ENCODE data around the gene TRIM33. TPM values are rescaled to one million over a fixed set of nuclear protein-coding genes. Genes with fewer than 3 reads are reported as not detected.

TRIM33 gene
- total RNA-seq, 1 experiment from 2014 or later, result 41.2 TPM

- H3K27ac ChIP-seq (ENCODE audit: low read depth, low read length), result no peak overlapping the region
- RAD21 ChIA-PET (ENCODE audit: low non-redundant PET in 1 of 2, low total read pairs in 2 of 2, uncharacterized antibody in 2 of 2, unreplicated experiment in 2 of 2), result no interaction called here
- DNase-seq (ENCODE audit: low read depth, low spot score) (no peak), ATAC-seq (no peak)
- H3K9me2 ChIP-seq (ENCODE audit: insufficient read depth), result no peaks in the 10 kb centered on the region
- intact Hi-C loops (cut with micrococcal nuclease), result no loop called here
- no peaks in the 10 kb centered on the region for H3K4me1 ChIP-seq (ENCODE audit: control insufficient read depth in 1 of 2, insufficient read depth in 2 of 2, low read length in 2 of 2)
- no peaks in the 10 kb centered on the region for H3K79me2 ChIP-seq (ENCODE audit: insufficient read depth, low read length)
- H2AFZ ChIP-seq (ENCODE audit: low read depth, low read length, poor library complexity, severe bottlenecking), result no peak overlapping the region
- H3K27me3 ChIP-seq (ENCODE audit: insufficient read depth, low read length), result no peaks in the 10 kb centered on the region
- TF ChIP-seq, protein P1, sequence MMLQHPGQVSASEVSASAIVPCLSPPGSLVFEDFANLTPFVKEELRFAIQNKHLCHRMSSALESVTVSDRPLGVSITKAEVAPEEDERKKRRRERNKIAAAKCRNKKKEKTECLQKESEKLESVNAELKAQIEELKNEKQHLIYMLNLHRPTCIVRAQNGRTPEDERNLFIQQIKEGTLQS (IDR thresholded peaks at IDR 0.05), result no peak
- POLR2A ChIA-PET, result no interaction called here
- CTCF ChIA-PET, result no interaction called here
- H3K9ac ChIP-seq (ENCODE audit: low read length), result no peak overlapping the region
- no TSS peak for BruUV-seq (replicated peaks)
- no peaks in the 10 kb centered on the region for H3K9me3 ChIP-seq (ENCODE audit: control insufficient read depth in 1 of 2, insufficient read depth in 1 of 2, low read depth in 1 of 2, low read length in 2 of 2)
- H4K20me1 ChIP-seq (ENCODE audit: insufficient read depth), result no peaks in the 10 kb centered on the region
- no peaks in the 10 kb centered on the region for H3K36me3 ChIP-seq (ENCODE audit: control insufficient read depth in 1 of 2, insufficient read depth in 2 of 2, low read length in 2 of 2)
- H3K4me2 ChIP-seq (ENCODE audit: low read length), result no peak overlapping the region
- H3K4me3 ChIP-seq (replicated peaks in 1 of 2; ENCODE audit: low read depth in 1 of 2, low read length in 2 of 2), result no peak overlapping the region
These were observed 24.4 kb upstream of the TRIM33 start for GRCh38 chr1:114535401-114535800.

DNA sequence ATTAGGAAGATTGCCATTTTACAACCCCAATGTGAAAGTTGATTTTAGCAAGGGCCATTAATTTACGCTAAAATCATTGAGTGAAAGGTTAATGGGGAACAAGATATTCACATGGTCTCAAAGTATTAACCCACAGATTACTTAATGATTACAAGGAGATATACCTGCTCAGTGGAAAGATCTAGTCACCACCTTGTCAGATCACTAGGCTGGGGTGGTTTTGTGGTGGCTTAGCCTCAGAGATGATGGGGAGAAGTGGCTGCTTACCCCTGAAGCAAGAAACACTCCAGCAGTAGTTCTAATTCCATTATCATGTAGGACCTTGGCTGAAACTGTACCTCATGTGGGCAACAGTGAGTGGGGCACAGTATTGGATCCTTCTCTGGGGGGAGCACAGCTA is 20.1 kb upstream of the TRIM33 start:
- no peak overlapping the region for H3K27ac ChIP-seq (ENCODE audit: low read depth, low read length)
- H3K27me3 ChIP-seq (ENCODE audit: insufficient read depth, low read length), result no peaks in the 10 kb centered on the region
- CTCF ChIA-PET, result no interaction called here
- H3K36me3 ChIP-seq (ENCODE audit: control insufficient read depth in 1 of 2, insufficient read depth in 2 of 2, low read length in 2 of 2), result no peaks in the 10 kb centered on the region
- H3K79me2 ChIP-seq (ENCODE audit: insufficient read depth, low read length), result no peaks in the 10 kb centered on the region
- ATAC-seq (no peak), DNase-seq (ENCODE audit: low read depth, low spot score) (no peak)
- RAD21 ChIA-PET (ENCODE audit: low non-redundant PET in 1 of 2, low total read pairs in 2 of 2, uncharacterized antibody in 2 of 2, unreplicated experiment in 2 of 2), result no interaction called here
- intact Hi-C loops (cut with micrococcal nuclease), result no loop called here
- no peak overlapping the region for H3K9ac ChIP-seq (ENCODE audit: low read length)
- H3K9me2 ChIP-seq (ENCODE audit: insufficient read depth), result no peaks in the 10 kb centered on the region
- no peak overlapping the region for H2AFZ ChIP-seq (ENCODE audit: low read depth, low read length, poor library complexity, severe bottlenecking)
- H3K4me2 ChIP-seq (ENCODE audit: low read length), result no peak overlapping the region
- no peaks in the 10 kb centered on the region for H3K9me3 ChIP-seq (ENCODE audit: control insufficient read depth in 1 of 2, insufficient read depth in 1 of 2, low read depth in 1 of 2, low read length in 2 of 2)
- POLR2A ChIA-PET, result no interaction called here
- H3K4me3 ChIP-seq (replicated peaks in 1 of 2; ENCODE audit: low read depth in 1 of 2, low read length in 2 of 2), result no peak overlapping the region
- no TSS peak for BruUV-seq (replicated peaks)
- TF ChIP-seq ZNF274 (IDR thresholded peaks at IDR 0.05; ENCODE audit: low read depth, low read length), result no peak
- no peak for TF ChIP-seq CTCF (IDR thresholded peaks at IDR 0.05 in 2 of 3, conservative IDR thresholded peaks at IDR 0.05 in 1 of 3; ENCODE audit: borderline replicate concordance in 1 of 3, insufficient read depth in 1 of 3, low read depth in 2 of 3, low read length in 2 of 3)
- TF ChIP-seq EZH2 (IDR thresholded peaks at IDR 0.05), result no peak
- TF ChIP-seq POLR2A (IDR thresholded peaks at IDR 0.05; ENCODE audit: borderline replicate concordance, extremely low read depth, insufficient read depth, insufficient read length), result no peak
- no peak for TF ChIP-seq SRF (IDR thresholded peaks at IDR 0.05; ENCODE audit: low read depth)
- no peak for TF ChIP-seq ZBTB33 (IDR thresholded peaks at IDR 0.05; ENCODE audit: extremely low read depth, insufficient replicate concordance, low read length)
- TF ChIP-seq TCF7L2 (IDR thresholded peaks at IDR 0.05; ENCODE audit: borderline replicate concordance, extremely low read depth, insufficient read depth, insufficient read length), result no peak
- TF ChIP-seq CEBPB (IDR thresholded peaks at IDR 0.05; ENCODE audit: low read depth), result no peak
- no peak for TF ChIP-seq SIN3A (IDR thresholded peaks at IDR 0.05; ENCODE audit: low read depth)
- TF ChIP-seq, protein P1 (IDR thresholded peaks at IDR 0.05), result no peak
- TF ChIP-seq POLR2AphosphoS5 (IDR thresholded peaks at IDR 0.05; ENCODE audit: low read depth, low read length), result no peak
- TF ChIP-seq, protein P2, sequence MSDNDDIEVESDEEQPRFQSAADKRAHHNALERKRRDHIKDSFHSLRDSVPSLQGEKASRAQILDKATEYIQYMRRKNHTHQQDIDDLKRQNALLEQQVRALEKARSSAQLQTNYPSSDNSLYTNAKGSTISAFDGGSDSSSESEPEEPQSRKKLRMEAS (IDR thresholded peaks at IDR 0.05), result no peak
- H4K20me1 ChIP-seq (ENCODE audit: insufficient read depth), result no peaks in the 10 kb centered on the region
- no peaks in the 10 kb centered on the region for H3K4me1 ChIP-seq (ENCODE audit: control insufficient read depth in 1 of 2, insufficient read depth in 2 of 2, low read length in 2 of 2)
